IMR-90 (cell line): ENCODE measurements around the gene NEMF. TPM values are rescaled to one million over a fixed set of nuclear protein-coding genes. Genes with fewer than 3 reads are reported as not detected.
"Not testable (repeated sequence)": the region's sequence is repeated elsewhere in the genome, so short reads cannot be mapped to it uniquely, and the experiment has no call there.

Experiments used
- ATAC-seq: fragments of 200-7000 bp; cut with Tn5 transposase; 2 replicates; pipeline ENCODE4 v1.9.1; 2020; ENCODE audit warnings: low read depth, mild to moderate bottlenecking, moderate library complexity
- BruUV-seq: library from RNA; stranded (reverse); fragments of 400-500 nt; replicated peaks from 2 replicates; lab custom pipeline; 2021; lab: Mats Ljungman, UMichigan
- CTCF ChIA-PET: fragments of 300-600 bp; formaldehyde crosslinking; extraction: SDS; loops from one replicate; lab custom pipeline; 2021; ENCODE audit warnings: antibody characterized with exemption; lab: Yijun Ruan, JAX
- POLR2A ChIA-PET: fragments of 300-600 bp; sonication (Branson Sonifier 250); formaldehyde crosslinking; loops from one replicate; lab custom pipeline; 2022; ENCODE audit warnings: antibody characterized with exemption; ENCODE audit not compliant: unreplicated experiment; lab: Charles Lee
- DNase-seq: peaks from one replicate; pipeline ENCODE4 v3.0.0; 2013
- H2AFZ ChIP-seq: replicated peaks from 2 replicates; pipeline ENCODE3; 2013; ENCODE audit warnings: low read length, mild to moderate bottlenecking; ENCODE audit not compliant: poor library complexity
- H2AK5ac ChIP-seq: 2 replicates; pipeline ENCODE4 v1.6.1; 2013; ENCODE audit warnings: low read depth, low read length, inconsistent platforms
- H2AK9ac ChIP-seq: replicated peaks from 2 replicates; pipeline ENCODE3; 2013; ENCODE audit warnings: mild to moderate bottlenecking, low read depth, low read length, moderate library complexity; ENCODE audit not compliant: poor library complexity
- H2BK120ac ChIP-seq: 2 replicates; pipeline ENCODE4 v1.6.1; 2013; ENCODE audit warnings: low read depth, low read length, inconsistent platforms
- H2BK15ac ChIP-seq: 3 replicates; pipeline ENCODE4 v1.6.1; 2013; ENCODE audit warnings: low read depth, low read length, inconsistent platforms
- H2BK20ac ChIP-seq: 2 replicates; pipeline ENCODE4 v1.6.1; 2013; ENCODE audit warnings: low read depth, mild to moderate bottlenecking, inconsistent platforms, low read length, moderate library complexity
- H2BK5ac ChIP-seq: 2 replicates; pipeline ENCODE4 v1.6.1; 2013; ENCODE audit warnings: mild to moderate bottlenecking, low read depth, low read length, inconsistent platforms; ENCODE audit not compliant: poor library complexity, severe bottlenecking
- H3K14ac ChIP-seq: replicated peaks from 2 replicates; pipeline ENCODE4 v1.6.1; 2013; ENCODE audit warnings: low read depth, low read length, inconsistent platforms
- H3K18ac ChIP-seq: 2 replicates; pipeline ENCODE4 v1.6.1; 2013; ENCODE audit warnings: low read depth, low read length, control low read depth
- H3K23ac ChIP-seq: 2 replicates; pipeline ENCODE4 v1.6.1; 2013; ENCODE audit warnings: low read depth, low read length, inconsistent platforms
- H3K27ac ChIP-seq: 2 replicates; pipeline ENCODE4 v1.5.1; 2013; ENCODE audit warnings: mild to moderate bottlenecking, control low read depth, low read length; ENCODE audit not compliant: insufficient read depth
- H3K27me3 ChIP-seq: 2 replicates; pipeline ENCODE4 v1.6.1; 2013; ENCODE audit warnings: low read length; ENCODE audit not compliant: control insufficient read depth, insufficient read depth
- H3K36me3 ChIP-seq: 2 replicates; pipeline ENCODE4 v1.6.1; 2013; ENCODE audit warnings: low read length, mixed read lengths; ENCODE audit not compliant: control insufficient read depth, insufficient read depth
- H3K4ac ChIP-seq: 2 replicates; pipeline ENCODE4 v1.6.1; 2013; ENCODE audit warnings: low read depth, low read length, inconsistent platforms
- H3K4me1 ChIP-seq: 2 replicates; pipeline ENCODE4 v1.6.1; 2013; ENCODE audit warnings: low read length, mixed read lengths; ENCODE audit not compliant: control insufficient read depth, insufficient read depth
- H3K4me2 ChIP-seq: 2 replicates; pipeline ENCODE4 v1.6.1; 2013; ENCODE audit warnings: low read depth, mild to moderate bottlenecking, control low read depth, low read length, moderate library complexity
- H3K4me3 ChIP-seq: 2 replicates; pipeline ENCODE4 v1.5.1; 2013; ENCODE audit warnings: low read depth, mild to moderate bottlenecking, control low read depth, low read length, moderate library complexity; ENCODE audit not compliant: insufficient read depth
- H3K56ac ChIP-seq: 2 replicates; pipeline ENCODE4 v1.6.1; 2013; ENCODE audit warnings: low read length, inconsistent platforms; ENCODE audit not compliant: insufficient read depth; ENCODE audit errors: extremely low read depth
- H3K79me1 ChIP-seq, 2 experiments: 2 replicates each; pipeline ENCODE4 v1.6.1; 2013; ENCODE audit warnings: low read length in 2 of 2, inconsistent platforms in 1 of 2, low read depth in 1 of 2
- H3K9ac ChIP-seq: 2 replicates; pipeline ENCODE4 v1.6.1; 2013; ENCODE audit warnings: low read depth, low read length, control low read depth
- H3K9me1 ChIP-seq: 2 replicates; pipeline ENCODE4 v1.6.1; 2013; ENCODE audit warnings: low read length, inconsistent platforms; ENCODE audit not compliant: insufficient read depth
- H3K9me3 ChIP-seq: 2 replicates; pipeline ENCODE4 v1.6.1; 2013; ENCODE audit warnings: low read length; ENCODE audit not compliant: control insufficient read depth, insufficient read depth
- H4K20me1 ChIP-seq: 2 replicates; pipeline ENCODE4 v1.6.1; 2013; ENCODE audit warnings: low read length, inconsistent platforms; ENCODE audit not compliant: insufficient read depth
- H4K5ac ChIP-seq: 2 replicates; pipeline ENCODE4 v1.6.1; 2013; ENCODE audit warnings: mild to moderate bottlenecking, low read depth, low read length, control low read depth
- H4K8ac ChIP-seq, 2 experiments: 2 replicates each; pipeline ENCODE4 v1.6.1; 2013; ENCODE audit warnings: low read depth in 2 of 2, low read length in 2 of 2, control low read depth in 1 of 2, inconsistent platforms in 1 of 2
- H4K91ac ChIP-seq: 2 replicates; pipeline ENCODE4 v1.6.1; 2013; ENCODE audit warnings: low read depth, low read length, inconsistent platforms; ENCODE audit not compliant: insufficient read depth
- CEBPB ChIP-seq: IDR thresholded peaks from 2 replicates; pipeline ENCODE4 v1.6.1; 2012; ENCODE audit warnings: low read depth, low read length, improper control_type of control experiment
- WGBS, 2 experiments: methylation state at CpG; one replicate each; pipeline versions ENCODE4 v1.1.5 to v1.1.7; 2013; ENCODE audit warnings: missing lambda C conversion rate in 2 of 2; ENCODE audit not compliant: insufficient read length in 1 of 2; ENCODE audit errors: extremely low coverage in 2 of 2; 5-methylcytosine and 5-hydroxymethylcytosine counted together
- dilution Hi-C: fragments of 300-500 bp; cut with HindIII; formaldehyde crosslinking; loops from one replicate; pipeline ENCODE4 v1.14.3; 2018; ENCODE audit warnings: low sequenced_read_pairs; ENCODE audit not compliant: unreplicated experiment
- in situ Hi-C: fragments of 300-500 bp; cut with MboI; formaldehyde crosslinking; loops from 3 replicates; pipeline ENCODE4 v1.14.3; 2019; ENCODE audit warnings: low sequenced_read_pairs, inconsistent platforms, mixed read lengths
- intact Hi-C: fragments of 100-400 bp; cut with micrococcal nuclease; formaldehyde crosslinking; loops from 2 replicates; pipeline ENCODE4 v1.10.0; 2022
- polyA plus RNA-seq, 3 experiments: library from polyadenylated mRNA; depleted of rRNA; stranded (reverse); fragments of >200 nt; gene quantifications; 2 replicates each; pipeline ENCODE4 v1.2.3, GENCODE V29; 2012; ENCODE audit warnings: low replicate concordance in 1 of 3
- total RNA-seq: library from RNA; depleted of rRNA; stranded (reverse); fragments of >200 nt; gene quantifications from 2 replicates; pipeline ENCODE4 v1.2.3, GENCODE V29; 2012

The NEMF gene
- total and polyA plus RNA-seq, 2 of the 4 experiments (the other 2 are of a cell fraction): 19.5 to 30.5 TPM

- WGBS, 2 experiments: no CpG with 5 or more reads among the region's 8 CpGs
- H2AK9ac ChIP-seq, H2BK20ac ChIP-seq, ATAC-seq, H2BK15ac ChIP-seq, in situ Hi-C loops, H3K9me1 ChIP-seq, H3K36me3 ChIP-seq, H2BK120ac ChIP-seq, H3K18ac ChIP-seq, H3K27me3 ChIP-seq, POLR2A ChIA-PET, H3K9me3 ChIP-seq, H3K4me1 ChIP-seq, dilution Hi-C loops, DNase-seq, BruUV-seq, H2AFZ ChIP-seq: not testable (repeated sequence)
- peak overlapping the region; percentile 70 to 88; a peak in 2 of 4 replicates for H4K8ac ChIP-seq
- CTCF ChIA-PET: interaction anchor here (0.6 kb wide), 1 partner anchor 12 kb away, joined by 3 read pairs; no protein-coding TSS in a partner anchor
- H3K9ac ChIP-seq: peak overlapping the region; percentile 95
- H2BK5ac ChIP-seq: peak overlapping the region; percentile 87
- peak overlapping the region; percentile 66 for H3K14ac ChIP-seq
- H4K20me1 ChIP-seq: peaks cover 48% of the 10 kb centered on the region
- H4K91ac ChIP-seq: peak overlapping the region; percentile 72; the same call in 1 of the 2 replicates
- H3K56ac ChIP-seq: peak overlapping the region; percentile 72
- H3K4me2 ChIP-seq: peak overlapping the region; percentile 85
- peak overlapping the region; percentile 69 for H3K23ac ChIP-seq
- TF ChIP-seq CEBPB: peak; percentile 63
- H3K4ac ChIP-seq: peak overlapping the region; percentile 76
- H3K27ac ChIP-seq: peak overlapping the region; percentile 94
- H4K5ac ChIP-seq: peak overlapping the region; percentile 62
- H3K79me1 ChIP-seq: peaks cover 10 to 23% of the 10 kb centered on the region in 2 experiments
- peak overlapping the region; percentile 93; the same call in 1 of the 2 replicates for H2AK5ac ChIP-seq
- H3K4me3 ChIP-seq: peak overlapping the region; percentile 84
- intact Hi-C loops: loop anchor here (2.0 kb wide), 1 partner anchor 106 kb away; no protein-coding TSS in a partner anchor
Observed at GRCh38 chr14:49894214-49895107, 41.9 kb upstream of the NEMF start.
